ENCODE data around the gene GALNS.

Gene GALNS

DNA sequence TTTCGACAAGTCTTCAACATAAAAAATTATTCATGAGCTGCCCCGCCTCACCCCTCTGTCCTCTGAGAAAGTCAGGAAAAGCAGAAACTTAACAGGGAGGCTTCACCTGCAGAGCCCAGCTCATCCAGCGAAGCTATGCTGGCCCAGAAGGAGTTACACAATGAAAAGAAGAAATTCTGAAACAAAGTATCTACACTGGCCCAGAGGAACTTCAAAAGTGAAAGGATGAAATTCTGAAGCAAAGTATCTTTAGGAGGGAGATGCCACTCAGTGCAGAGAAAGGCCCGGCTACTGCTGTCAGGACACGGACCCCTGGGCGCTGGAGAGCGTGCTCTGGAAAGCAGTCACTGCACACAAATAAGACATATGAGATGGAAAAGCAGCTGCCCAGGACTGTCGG is 1.6 kb downstream of the GALNS start:
- no peak for DNase-seq

- DNase-seq = no peak
These were observed 2.2 kb downstream of the GALNS start for GRCh38 chr16:88854306-88855111.

- no peak for DNase-seq
These were observed 3.3 kb downstream of the GALNS start for GRCh38 chr16:88853325-88853941.

- no peak for DNase-seq
These were observed 5.1 kb downstream of the GALNS start for GRCh38 chr16:88851616-88852015.

- DNase-seq = no peak
These were observed 6.1 kb downstream of the GALNS start for GRCh38 chr16:88850531-88851199.

GRCh38 chr16:88848557-88848956 is 8.2 kb downstream of the GALNS start:
- no peak for DNase-seq

GRCh38 chr16:88847654-88848053 is 9.1 kb downstream of the GALNS start:
- DNase-seq = no peak

GRCh38 chr16:88846088-88846487 is 10.7 kb downstream of the GALNS start:
- DNase-seq = no peak

DNA sequence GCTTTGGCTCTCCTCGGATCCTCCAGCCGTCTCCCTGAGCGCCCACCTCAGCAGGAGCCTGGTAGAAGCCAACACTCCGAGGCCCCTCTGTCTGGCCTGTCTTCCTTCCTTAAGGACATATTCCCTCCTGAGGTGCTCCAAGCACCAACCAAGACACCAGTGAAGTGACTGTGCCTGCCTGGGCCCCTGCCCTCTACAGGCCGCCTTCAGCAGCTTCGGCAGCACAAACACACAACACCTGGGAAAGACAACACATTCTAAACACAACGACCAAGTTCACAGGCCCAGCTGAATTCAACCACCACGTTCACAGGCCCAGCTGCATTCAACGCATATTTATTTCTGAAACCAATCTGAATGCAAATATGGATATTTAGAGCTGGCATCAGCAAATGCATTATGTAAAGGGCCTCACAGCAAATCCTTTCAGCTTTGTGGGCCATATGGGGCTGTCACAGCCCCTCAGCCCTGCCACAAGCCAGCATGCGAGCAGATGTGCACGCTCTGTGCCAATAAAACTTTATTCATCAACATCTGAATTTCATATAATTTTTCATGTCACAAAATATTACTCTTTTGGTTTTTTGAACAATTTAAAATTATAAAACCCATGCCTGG is 12.2 kb downstream of the GALNS start:
- no peak for DNase-seq

GRCh38 chr16:88843256-88843655 is 13.5 kb downstream of the GALNS start:
- DNase-seq = no peak

DNA sequence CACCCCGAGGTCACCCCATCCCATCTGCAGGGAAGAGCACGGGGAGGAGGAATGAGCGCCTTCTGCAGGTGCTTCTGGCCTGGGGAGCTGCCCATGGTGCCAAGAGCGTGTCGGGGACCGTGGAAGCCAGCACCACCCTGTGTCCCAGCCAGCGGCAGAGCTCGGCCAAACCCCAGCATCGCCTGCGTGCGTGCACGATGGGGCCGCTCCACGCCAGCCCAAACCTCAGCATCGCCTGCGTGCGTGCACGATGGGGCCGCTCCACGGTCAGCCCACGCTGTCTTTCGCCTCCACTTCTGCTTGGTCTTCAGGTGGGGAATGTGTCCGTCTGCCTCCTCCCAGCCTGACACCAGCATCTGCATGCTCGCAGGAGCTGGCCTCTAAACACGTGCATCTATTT is 13.9 kb downstream of the GALNS start:
- DNase-seq = no peak

GRCh38 chr16:88842308-88842756 is 14.4 kb downstream of the GALNS start:
- no peak for DNase-seq

- no peak for DNase-seq
These were observed 15.0 kb downstream of the GALNS start for GRCh38 chr16:88841521-88842307.

GRCh38 chr16:88840600-88841215 is 16.0 kb downstream of the GALNS start:
- DNase-seq = no peak

DNA sequence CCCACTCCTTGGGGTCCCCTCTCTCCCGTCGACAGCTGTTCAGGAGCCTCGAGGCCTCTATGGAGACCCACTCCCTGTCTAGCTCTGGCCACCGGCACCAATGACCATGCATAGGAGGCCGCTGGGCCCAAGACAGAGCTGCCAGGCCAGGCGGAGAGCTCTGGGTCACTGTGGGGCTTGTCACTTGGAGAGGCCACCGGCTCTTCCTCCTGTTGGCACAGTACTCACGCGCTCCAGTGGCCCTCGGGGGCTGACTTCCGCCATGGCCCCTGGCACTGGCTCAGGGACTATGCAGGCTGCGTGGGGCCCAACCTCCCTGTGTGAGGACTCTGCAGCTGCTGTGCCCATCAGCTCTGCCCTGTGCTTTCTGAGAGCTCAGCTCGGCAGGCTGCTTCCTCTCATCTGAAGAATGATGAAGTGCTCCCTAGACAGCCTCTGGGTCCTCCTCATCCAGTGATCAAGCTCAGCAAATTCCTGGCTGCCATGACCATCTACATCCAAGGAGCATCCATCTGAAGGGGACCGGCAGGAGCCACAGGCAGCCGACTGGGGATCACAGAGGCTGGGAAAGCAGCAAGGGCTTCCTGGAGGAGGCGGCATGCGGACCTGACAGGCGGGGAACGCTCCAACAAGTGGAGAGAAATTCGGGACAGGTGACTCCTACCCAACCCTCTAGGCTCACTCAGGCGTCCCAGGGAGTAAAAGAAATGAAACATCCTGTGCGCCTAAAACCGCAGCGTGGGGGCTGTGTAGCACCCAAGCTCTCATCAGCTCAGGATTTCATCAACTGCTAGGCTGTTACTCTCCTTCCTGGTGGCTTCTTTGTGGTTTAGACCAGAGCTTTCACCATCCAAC is 16.8 kb downstream of the GALNS start:
- DNase-seq = no peak

DNA sequence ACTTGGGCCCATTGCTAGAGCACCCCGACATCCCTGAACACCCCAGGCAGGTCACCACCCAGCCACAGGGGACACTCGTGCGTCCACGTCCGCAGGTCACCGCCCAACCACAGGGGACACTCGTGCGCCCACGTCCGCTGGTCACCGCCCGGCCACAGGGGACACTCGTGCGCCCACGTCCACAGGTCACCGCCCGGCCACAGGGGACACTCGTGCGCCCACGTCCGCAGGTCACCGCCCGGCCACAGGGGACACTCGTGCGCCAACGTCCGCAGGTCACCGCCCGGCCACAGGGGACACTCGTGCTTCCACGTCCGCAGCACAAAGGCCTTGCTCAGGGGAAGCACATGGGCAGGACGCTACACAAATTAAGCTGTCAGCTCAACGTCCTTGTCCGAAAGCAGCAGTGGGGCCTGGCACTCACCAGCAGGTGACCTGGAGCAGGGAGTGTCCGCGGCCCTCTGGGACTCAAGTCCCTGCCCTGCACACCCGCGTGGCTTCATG is 17.7 kb downstream of the GALNS start:
- DNase-seq = no peak

- DNase-seq = no peak
These were observed 18.2 kb downstream of the GALNS start for GRCh38 chr16:88838566-88838965.

GRCh38 chr16:88837806-88838205 is 18.9 kb downstream of the GALNS start:
- no peak for DNase-seq

GRCh38 chr16:88836791-88837190 is 20.0 kb downstream of the GALNS start:
- DNase-seq = no peak

DNA sequence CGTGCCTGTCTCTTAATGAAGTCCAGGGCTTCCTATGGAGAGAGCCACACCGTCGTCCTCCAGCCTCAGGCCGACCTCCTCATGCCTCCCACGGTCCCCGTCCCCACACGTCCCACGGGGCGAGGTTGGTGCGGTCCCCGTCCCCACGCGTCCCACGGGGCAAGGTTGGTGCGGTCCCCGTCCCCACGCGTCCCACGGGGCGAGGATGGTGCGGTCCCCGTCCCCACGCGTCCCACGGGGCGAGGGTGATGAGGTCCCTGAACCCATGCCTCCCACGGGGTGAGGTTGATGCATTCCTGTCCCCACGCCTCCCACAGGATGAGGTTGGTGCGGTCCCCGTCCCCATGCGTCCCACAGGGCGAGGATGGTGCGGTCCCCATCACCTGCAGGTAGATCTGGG is 20.9 kb downstream of the GALNS start:
- no peak for DNase-seq

DNA sequence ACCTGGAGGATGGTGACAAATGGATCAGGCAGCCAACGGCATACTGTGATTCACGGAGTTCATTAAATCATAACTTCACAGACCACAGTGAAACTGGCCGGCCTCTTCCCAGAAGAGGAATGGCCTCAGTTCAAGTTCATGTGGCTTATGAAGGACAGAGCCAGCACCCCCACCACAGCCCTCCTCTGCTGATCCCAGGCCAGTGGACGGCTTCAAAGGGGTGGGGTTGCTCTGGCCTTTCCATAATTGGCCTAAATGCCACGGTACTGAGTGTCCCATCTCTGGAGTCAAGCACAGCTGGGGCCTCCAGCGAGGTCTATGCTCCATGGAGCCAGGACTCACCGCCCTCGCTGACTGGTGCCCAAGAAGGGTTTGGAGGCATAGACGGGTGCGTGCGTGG is 21.4 kb downstream of the GALNS start:
- DNase-seq = no peak
